ENCODE results near the gene GLDN. TPM values are rescaled to one million over a fixed set of nuclear protein-coding genes. Genes with fewer than 3 reads are reported as not detected.

Gene GLDN
- polyA plus RNA-seq, 1 of the 3 experiments (the other 2 are of a cell fraction): not detected

DNA sequence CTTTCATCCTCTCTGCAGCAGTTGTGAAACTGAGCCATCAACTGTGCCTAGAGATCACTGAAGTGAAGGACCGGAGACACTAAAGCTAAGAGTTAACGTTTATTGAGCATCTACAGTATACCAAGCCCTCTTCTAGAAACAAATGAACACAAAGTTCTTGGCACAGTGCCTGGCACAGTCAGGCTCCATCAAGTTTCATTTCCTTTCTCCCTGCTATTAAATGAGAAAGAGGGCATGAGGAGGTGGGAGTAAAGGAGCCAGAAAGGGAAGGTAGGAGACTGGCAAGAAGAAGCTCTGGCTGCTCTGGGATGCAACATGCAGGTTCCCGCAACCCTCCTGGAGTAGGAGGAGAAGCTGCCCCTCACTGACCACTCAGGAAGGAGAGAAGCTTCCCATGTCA, 33.6 kb upstream of the GLDN start:
- WGBS (ENCODE audit: low lambda C conversion rate): 46% methylated on average over 3 of the region's 3 CpGs
- TF ChIP-seq, protein P1, sequence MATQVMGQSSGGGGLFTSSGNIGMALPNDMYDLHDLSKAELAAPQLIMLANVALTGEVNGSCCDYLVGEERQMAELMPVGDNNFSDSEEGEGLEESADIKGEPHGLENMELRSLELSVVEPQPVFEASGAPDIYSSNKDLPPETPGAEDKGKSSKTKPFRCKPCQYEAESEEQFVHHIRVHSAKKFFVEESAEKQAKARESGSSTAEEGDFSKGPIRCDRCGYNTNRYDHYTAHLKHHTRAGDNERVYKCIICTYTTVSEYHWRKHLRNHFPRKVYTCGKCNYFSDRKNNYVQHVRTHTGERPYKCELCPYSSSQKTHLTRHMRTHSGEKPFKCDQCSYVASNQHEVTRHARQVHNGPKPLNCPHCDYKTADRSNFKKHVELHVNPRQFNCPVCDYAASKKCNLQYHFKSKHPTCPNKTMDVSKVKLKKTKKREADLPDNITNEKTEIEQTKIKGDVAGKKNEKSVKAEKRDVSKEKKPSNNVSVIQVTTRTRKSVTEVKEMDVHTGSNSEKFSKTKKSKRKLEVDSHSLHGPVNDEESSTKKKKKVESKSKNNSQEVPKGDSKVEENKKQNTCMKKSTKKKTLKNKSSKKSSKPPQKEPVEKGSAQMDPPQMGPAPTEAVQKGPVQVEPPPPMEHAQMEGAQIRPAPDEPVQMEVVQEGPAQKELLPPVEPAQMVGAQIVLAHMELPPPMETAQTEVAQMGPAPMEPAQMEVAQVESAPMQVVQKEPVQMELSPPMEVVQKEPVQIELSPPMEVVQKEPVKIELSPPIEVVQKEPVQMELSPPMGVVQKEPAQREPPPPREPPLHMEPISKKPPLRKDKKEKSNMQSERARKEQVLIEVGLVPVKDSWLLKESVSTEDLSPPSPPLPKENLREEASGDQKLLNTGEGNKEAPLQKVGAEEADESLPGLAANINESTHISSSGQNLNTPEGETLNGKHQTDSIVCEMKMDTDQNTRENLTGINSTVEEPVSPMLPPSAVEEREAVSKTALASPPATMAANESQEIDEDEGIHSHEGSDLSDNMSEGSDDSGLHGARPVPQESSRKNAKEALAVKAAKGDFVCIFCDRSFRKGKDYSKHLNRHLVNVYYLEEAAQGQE (IDR thresholded peaks at IDR 0.05; ENCODE audit: low read depth, low read length): no peak
- TF ChIP-seq RAD21 (IDR thresholded peaks at IDR 0.05; ENCODE audit: low read length) (no peak), POLR2AphosphoS5 (IDR thresholded peaks at IDR 0.05; ENCODE audit: low read depth, low read length) (no peak), RCOR1 (IDR thresholded peaks at IDR 0.05; ENCODE audit: low read length) (no peak), TEAD4 (IDR thresholded peaks at IDR 0.05; ENCODE audit: borderline replicate concordance, insufficient read depth) (no peak), EZH2phosphoT487 (IDR thresholded peaks at IDR 0.05; ENCODE audit: borderline replicate concordance, low read depth) (no peak), GABPA (IDR thresholded peaks at IDR 0.05; ENCODE audit: low read depth) (no peak), YY1 (IDR thresholded peaks at IDR 0.05; ENCODE audit: low read depth) (no peak), RFX5 (IDR thresholded peaks at IDR 0.05; ENCODE audit: low read length) (no peak), GATA2 (CRISPR knock-in tag; IDR thresholded peaks at IDR 0.05) (no peak), MXI1 (IDR thresholded peaks at IDR 0.05; ENCODE audit: low read depth, low read length) (no peak), RXRA (IDR thresholded peaks at IDR 0.05; ENCODE audit: borderline replicate concordance, low read depth) (no peak)
- TF ChIP-seq, protein P2, sequence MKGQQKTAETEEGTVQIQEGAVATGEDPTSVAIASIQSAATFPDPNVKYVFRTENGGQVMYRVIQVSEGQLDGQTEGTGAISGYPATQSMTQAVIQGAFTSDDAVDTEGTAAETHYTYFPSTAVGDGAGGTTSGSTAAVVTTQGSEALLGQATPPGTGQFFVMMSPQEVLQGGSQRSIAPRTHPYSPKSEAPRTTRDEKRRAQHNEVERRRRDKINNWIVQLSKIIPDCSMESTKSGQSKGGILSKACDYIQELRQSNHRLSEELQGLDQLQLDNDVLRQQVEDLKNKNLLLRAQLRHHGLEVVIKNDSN (IDR thresholded peaks at IDR 0.05; ENCODE audit: borderline replicate concordance, low read depth): no peak
- TF ChIP-seq, protein P3, sequence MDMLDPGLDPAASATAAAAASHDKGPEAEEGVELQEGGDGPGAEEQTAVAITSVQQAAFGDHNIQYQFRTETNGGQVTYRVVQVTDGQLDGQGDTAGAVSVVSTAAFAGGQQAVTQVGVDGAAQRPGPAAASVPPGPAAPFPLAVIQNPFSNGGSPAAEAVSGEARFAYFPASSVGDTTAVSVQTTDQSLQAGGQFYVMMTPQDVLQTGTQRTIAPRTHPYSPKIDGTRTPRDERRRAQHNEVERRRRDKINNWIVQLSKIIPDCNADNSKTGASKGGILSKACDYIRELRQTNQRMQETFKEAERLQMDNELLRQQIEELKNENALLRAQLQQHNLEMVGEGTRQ (IDR thresholded peaks at IDR 0.05; ENCODE audit: borderline replicate concordance, low read depth, low read length): no peak
- TF ChIP-seq, protein P4, sequence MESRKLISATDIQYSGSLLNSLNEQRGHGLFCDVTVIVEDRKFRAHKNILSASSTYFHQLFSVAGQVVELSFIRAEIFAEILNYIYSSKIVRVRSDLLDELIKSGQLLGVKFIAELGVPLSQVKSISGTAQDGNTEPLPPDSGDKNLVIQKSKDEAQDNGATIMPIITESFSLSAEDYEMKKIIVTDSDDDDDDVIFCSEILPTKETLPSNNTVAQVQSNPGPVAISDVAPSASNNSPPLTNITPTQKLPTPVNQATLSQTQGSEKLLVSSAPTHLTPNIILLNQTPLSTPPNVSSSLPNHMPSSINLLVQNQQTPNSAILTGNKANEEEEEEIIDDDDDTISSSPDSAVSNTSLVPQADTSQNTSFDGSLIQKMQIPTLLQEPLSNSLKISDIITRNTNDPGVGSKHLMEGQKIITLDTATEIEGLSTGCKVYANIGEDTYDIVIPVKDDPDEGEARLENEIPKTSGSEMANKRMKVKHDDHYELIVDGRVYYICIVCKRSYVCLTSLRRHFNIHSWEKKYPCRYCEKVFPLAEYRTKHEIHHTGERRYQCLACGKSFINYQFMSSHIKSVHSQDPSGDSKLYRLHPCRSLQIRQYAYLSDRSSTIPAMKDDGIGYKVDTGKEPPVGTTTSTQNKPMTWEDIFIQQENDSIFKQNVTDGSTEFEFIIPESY (IDR thresholded peaks at IDR 0.05; ENCODE audit: borderline replicate concordance, low read depth): no peak
- TF ChIP-seq, protein P5, sequence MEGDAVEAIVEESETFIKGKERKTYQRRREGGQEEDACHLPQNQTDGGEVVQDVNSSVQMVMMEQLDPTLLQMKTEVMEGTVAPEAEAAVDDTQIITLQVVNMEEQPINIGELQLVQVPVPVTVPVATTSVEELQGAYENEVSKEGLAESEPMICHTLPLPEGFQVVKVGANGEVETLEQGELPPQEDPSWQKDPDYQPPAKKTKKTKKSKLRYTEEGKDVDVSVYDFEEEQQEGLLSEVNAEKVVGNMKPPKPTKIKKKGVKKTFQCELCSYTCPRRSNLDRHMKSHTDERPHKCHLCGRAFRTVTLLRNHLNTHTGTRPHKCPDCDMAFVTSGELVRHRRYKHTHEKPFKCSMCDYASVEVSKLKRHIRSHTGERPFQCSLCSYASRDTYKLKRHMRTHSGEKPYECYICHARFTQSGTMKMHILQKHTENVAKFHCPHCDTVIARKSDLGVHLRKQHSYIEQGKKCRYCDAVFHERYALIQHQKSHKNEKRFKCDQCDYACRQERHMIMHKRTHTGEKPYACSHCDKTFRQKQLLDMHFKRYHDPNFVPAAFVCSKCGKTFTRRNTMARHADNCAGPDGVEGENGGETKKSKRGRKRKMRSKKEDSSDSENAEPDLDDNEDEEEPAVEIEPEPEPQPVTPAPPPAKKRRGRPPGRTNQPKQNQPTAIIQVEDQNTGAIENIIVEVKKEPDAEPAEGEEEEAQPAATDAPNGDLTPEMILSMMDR (IDR thresholded peaks at IDR 0.05): no peak
- Histone ChIP-seq H3K9ac (no peak overlapping the region), H2AFZ (ENCODE audit: low read depth) (no peak overlapping the region), H3F3A (replicated peaks; ENCODE audit: insufficient read depth) (no peaks in the 10 kb centered on the region), H3K79me2 (ENCODE audit: insufficient read depth) (no peaks in the 10 kb centered on the region), H3K4me2 (no peak overlapping the region), H4K20me1 (ENCODE audit: insufficient read depth) (no peaks in the 10 kb centered on the region), H3K4me1 (ENCODE audit: control insufficient read depth in 1 of 2, insufficient read depth in 2 of 2, low read depth in 1 of 2, low read length in 1 of 2) (no peaks in the 10 kb centered on the region; a peak in 1 of 4 replicates), H3K9me3 (no peaks in the 10 kb centered on the region), H3K9me2 (no peaks in the 10 kb centered on the region), H3K27ac (ENCODE audit: low read depth in 2 of 2, low read length in 1 of 2) (no peak overlapping the region), H3K27me3 (ENCODE audit: insufficient read depth) (no peaks in the 10 kb centered on the region), H3K36me3 (replicated peaks in 1 of 2; ENCODE audit: control insufficient read depth in 1 of 2, insufficient read depth in 2 of 2, low read length in 1 of 2) (no peaks in the 10 kb centered on the region), H3K4me3 (ENCODE audit: low read depth in 2 of 2, low read length in 1 of 2) (no peak overlapping the region)
- POLR2A ChIA-PET: no interaction called here
- DNase-seq: no peak
- CTCF ChIA-PET: no interaction called here

All from SK-N-SH (cell line).